RWPE1 (cell line): ENCODE results near the gene SYS1.

Experiments
- CTCF ChIA-PET: fragments of 350-600 bp; sonication (Branson Sonifier 250); formaldehyde crosslinking; extraction: SDS; loops from one replicate; lab custom pipeline; 2021; lab: Yijun Ruan, JAX
- POLR2A ChIA-PET: fragments of 400-600 bp; formaldehyde crosslinking; extraction: SDS; loops from one replicate; lab custom pipeline; 2020; ENCODE audit warnings: antibody characterized with exemption; ENCODE audit not compliant: low non-redundant PET; lab: Yijun Ruan, JAX
- DNase-seq: peaks from one replicate; pipeline ENCODE4 v3.0.0; 2012; ENCODE audit warnings: low spot score
- H3K27ac ChIP-seq: fragments of 450-650 bp; 2 replicates; pipeline ENCODE4 v1.5.1; 2017
- CTCF ChIP-seq: fragments of 450-650 bp; conservative IDR thresholded peaks from 2 replicates; pipeline ENCODE4 v1.5.1; 2017; ENCODE audit warnings: low read depth, mild to moderate bottlenecking

Gene SYS1

GRCh38 chr20:45359069-45359405 lies 3.9 kb upstream of the SYS1 start:
- CTCF ChIA-PET: interaction anchor here (0.7 to 8.5 kb wide), 6 partner anchors 10 to 699 kb away, joined by 3 to 65 read pairs (median 4); no protein-coding TSS in a partner anchor
- POLR2A ChIA-PET: interaction anchor here (0.5 to 1.0 kb wide), 2 partner anchors 21 to 567 kb away, joined by 4 read pairs; no protein-coding TSS in a partner anchor
- no peak for DNase-seq
- peak overlapping the region; percentile 83 for H3K27ac ChIP-seq
- no peak for TF ChIP-seq CTCF

- ChIA-PET POLR2A (interaction anchor here (0.8 to 1.0 kb wide), 2 partner anchors 12 to 22 kb away, joined by 3 to 4 read pairs; no protein-coding TSS in a partner anchor), CTCF (interaction anchor here (0.7 to 8.5 kb wide), 8 partner anchors 11 to 699 kb away, joined by 3 to 65 read pairs (median 4); no protein-coding TSS in a partner anchor)
- TF ChIP-seq CTCF: no peak
- DNase-seq: peak; percentile 96
- H3K27ac ChIP-seq: peak overlapping the region; percentile 83
Observed at GRCh38 chr20:45359406-45360148, 3.4 kb upstream of the SYS1 start.

GRCh38 chr20:45361793-45362192 lies 1.2 kb upstream of the SYS1 start:
- ChIA-PET POLR2A (interaction anchor here (0.6 to 2.2 kb wide), 3 partner anchors 15 to 39 kb away, joined by 4 to 14 read pairs (median 9); no protein-coding TSS in a partner anchor), CTCF (interaction anchor here (0.6 to 8.5 kb wide), 8 partner anchors 9 to 91 kb away, joined by 3 to 65 read pairs (median 6); no protein-coding TSS in a partner anchor)
- H3K27ac ChIP-seq: peak overlapping the region; percentile 37
- no peak for TF ChIP-seq CTCF
- DNase-seq: no peak

- no peak for TF ChIP-seq CTCF
- ChIA-PET POLR2A (interaction anchor here (0.6 to 2.2 kb wide), 7 partner anchors 15 to 324 kb away, joined by 3 to 14 read pairs (median 6); no protein-coding TSS in a partner anchor), CTCF (interaction anchor here (0.6 to 8.5 kb wide), 22 partner anchors 9 to 742 kb away, joined by 3 to 65 read pairs (median 8); partner anchors contain the start of genes DBNDD2, MATN4 and SDC4)
- DNase-seq: no peak
- H3K27ac ChIP-seq: peak overlapping the region; percentile 90
Observed at GRCh38 chr20:45363611-45364492, 896 bp downstream of the SYS1 start.

GRCh38 chr20:45365444-45365970 lies 2.6 kb downstream of the SYS1 start:
- DNase-seq: no peak
- TF ChIP-seq CTCF: no peak
- no peak overlapping the region for H3K27ac ChIP-seq
- ChIA-PET POLR2A (no interaction called here), CTCF (interaction anchor here (0.6 to 1.9 kb wide), 8 partner anchors 8 to 406 kb away, joined by 3 to 9 read pairs (median 4); no protein-coding TSS in a partner anchor)
